ENCODE results near the gene MAP7. TPM values are rescaled to one million over a fixed set of nuclear protein-coding genes. Genes with fewer than 3 reads are reported as not detected.

MAP7 gene
- total and polyA plus RNA-seq, 10 donors, result 0.67 to 4.9 (median 3.0) TPM

GRCh38 chr6:136494710-136495109 lies 55.5 kb downstream of the MAP7 start:
- no peaks in the 10 kb centered on the region for H3K4me1 ChIP-seq
- no peaks in the 10 kb centered on the region for H3K9me3 ChIP-seq
- H3K27me3 ChIP-seq (replicated peaks in 1 of 7), result no peaks in the 10 kb centered on the region
- no peak overlapping the region for H3K27ac ChIP-seq
- no peaks in the 10 kb centered on the region for H3K36me3 ChIP-seq
- TF ChIP-seq POLR2AphosphoS5 (IDR thresholded peaks at IDR 0.05) (no peak), POLR2A (IDR thresholded peaks at IDR 0.05) (no peak), CTCF (IDR thresholded peaks at IDR 0.05 in 8 of 11, conservative IDR thresholded peaks at IDR 0.05 in 3 of 11) (no peak)
- no peak overlapping the region for H3K4me3 ChIP-seq
- WGBS, 5 donors, result 88 to 94% (median 91%) methylated on average over 1 of the region's 1 CpG
- no peak for DNase-seq
- intact Hi-C loops (cut with DNase I; ENCODE audit: low total_unique reads), result no loop called here

- no peak for DNase-seq
- Histone ChIP-seq H3K4me3 (no peak overlapping the region), H3K4me1 (no peaks in the 10 kb centered on the region), H3K27ac (no peak overlapping the region), H3K9me3 (no peaks in the 10 kb centered on the region), H3K36me3 (no peaks in the 10 kb centered on the region), H3K27me3 (replicated peaks in 1 of 7) (no peaks in the 10 kb centered on the region)
- no peak for TF ChIP-seq CTCF (IDR thresholded peaks at IDR 0.05 in 8 of 11, conservative IDR thresholded peaks at IDR 0.05 in 3 of 11)
- no peak for TF ChIP-seq POLR2AphosphoS5 (IDR thresholded peaks at IDR 0.05)
- no peak for TF ChIP-seq POLR2A (IDR thresholded peaks at IDR 0.05)
- WGBS, 5 donors, result 89 to 98% (median 93%) methylated on average over 2 of the region's 2 CpGs
- intact Hi-C loops (cut with DNase I; ENCODE audit: low total_unique reads), result no loop called here
Measured at GRCh38 chr6:136494059-136494458, 56.2 kb downstream of the MAP7 start.

- H3K4me3 ChIP-seq, result no peak overlapping the region
- DNase-seq, result no peak
- H3K4me1 ChIP-seq, result no peaks in the 10 kb centered on the region
- H3K27me3 ChIP-seq (replicated peaks in 1 of 7), result no peaks in the 10 kb centered on the region
- WGBS, 5 donors, result 84 to 100% (median 97%) methylated on average over 1 of the region's 1 CpG
- H3K36me3 ChIP-seq, result no peaks in the 10 kb centered on the region
- H3K9me3 ChIP-seq, result no peaks in the 10 kb centered on the region
- TF ChIP-seq POLR2A (IDR thresholded peaks at IDR 0.05), result no peak
- no peak for TF ChIP-seq CTCF (IDR thresholded peaks at IDR 0.05 in 8 of 11, conservative IDR thresholded peaks at IDR 0.05 in 3 of 11)
- TF ChIP-seq POLR2AphosphoS5 (IDR thresholded peaks at IDR 0.05), result no peak
- intact Hi-C loops (cut with DNase I; ENCODE audit: low total_unique reads), result no loop called here
- H3K27ac ChIP-seq, result no peak overlapping the region
Measured at GRCh38 chr6:136492409-136492808, 57.8 kb downstream of the MAP7 start.

GRCh38 chr6:136491754-136492153 lies 58.5 kb downstream of the MAP7 start:
- no peaks in the 10 kb centered on the region for H3K9me3 ChIP-seq
- H3K36me3 ChIP-seq, result no peaks in the 10 kb centered on the region
- DNase-seq, result no peak
- no peak overlapping the region for H3K4me3 ChIP-seq
- H3K4me1 ChIP-seq, result no peaks in the 10 kb centered on the region
- no peak overlapping the region for H3K27ac ChIP-seq
- no peaks in the 10 kb centered on the region for H3K27me3 ChIP-seq (replicated peaks in 1 of 7)
- intact Hi-C loops (cut with DNase I; ENCODE audit: low total_unique reads), result no loop called here
- TF ChIP-seq POLR2AphosphoS5 (IDR thresholded peaks at IDR 0.05) (no peak), POLR2A (IDR thresholded peaks at IDR 0.05) (no peak), CTCF (IDR thresholded peaks at IDR 0.05 in 8 of 11, conservative IDR thresholded peaks at IDR 0.05 in 3 of 11) (no peak)
- WGBS, 5 donors, result 73 to 90% (median 77%) methylated on average over 2 of the region's 2 CpGs
